GM06990 (cell line): ENCODE results near the gene PHC2.

Experiments
- DNase-seq: peaks from one replicate; pipeline ENCODE4 v3.0.0-alpha.2; 2011; ENCODE audit not compliant: insufficient read length; ENCODE audit errors: extremely low read depth
- H3K27me3 ChIP-seq: replicated peaks from 2 replicates; pipeline ENCODE4 v1.6.0; 2011; ENCODE audit warnings: low read length; ENCODE audit not compliant: control insufficient read depth, insufficient read depth
- H3K36me3 ChIP-seq: 2 replicates; pipeline ENCODE4 v1.5.1; 2011; ENCODE audit warnings: low read length; ENCODE audit not compliant: control insufficient read depth, insufficient read depth
- H3K4me3 ChIP-seq: replicated peaks from 2 replicates; pipeline ENCODE4 v1.5.1; 2011; ENCODE audit warnings: low read depth, mild to moderate bottlenecking, control low read depth, low read length
- TF ChIP-seq, protein P1 (sequence below): IDR thresholded peaks from 2 replicates; pipeline ENCODE4 v1.5.1; 2011; ENCODE audit warnings: low read length, control low read depth, mild to moderate bottlenecking, inconsistent platforms; ENCODE audit not compliant: insufficient read depth, poor library complexity, severe bottlenecking

The PHC2 gene

DNA sequence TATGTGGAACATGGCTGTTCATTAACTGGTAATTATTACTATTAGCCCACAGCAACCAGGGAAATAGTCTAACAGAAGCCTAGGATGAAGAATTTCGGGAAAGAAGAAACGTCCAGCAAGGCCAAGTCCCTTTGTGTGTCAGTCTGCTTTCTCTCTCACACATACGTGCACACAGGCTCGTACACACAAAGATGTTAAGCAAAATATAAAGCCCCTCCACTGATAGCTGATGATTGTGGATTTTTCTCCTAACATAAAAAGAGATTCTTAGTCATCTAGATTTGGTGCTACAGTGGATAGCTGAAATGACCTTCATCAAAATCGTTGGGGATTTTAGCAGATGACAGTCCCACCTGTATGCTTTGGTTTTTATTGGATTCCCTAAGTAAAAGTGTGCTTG is 67.9 kb downstream of the PHC2 start:
- H3K36me3 ChIP-seq = no peaks in the 10 kb centered on the region
- no peak overlapping the region for H3K4me3 ChIP-seq
- DNase-seq = no peak
- no peaks in the 10 kb centered on the region for H3K27me3 ChIP-seq
- TF ChIP-seq, protein P1, sequence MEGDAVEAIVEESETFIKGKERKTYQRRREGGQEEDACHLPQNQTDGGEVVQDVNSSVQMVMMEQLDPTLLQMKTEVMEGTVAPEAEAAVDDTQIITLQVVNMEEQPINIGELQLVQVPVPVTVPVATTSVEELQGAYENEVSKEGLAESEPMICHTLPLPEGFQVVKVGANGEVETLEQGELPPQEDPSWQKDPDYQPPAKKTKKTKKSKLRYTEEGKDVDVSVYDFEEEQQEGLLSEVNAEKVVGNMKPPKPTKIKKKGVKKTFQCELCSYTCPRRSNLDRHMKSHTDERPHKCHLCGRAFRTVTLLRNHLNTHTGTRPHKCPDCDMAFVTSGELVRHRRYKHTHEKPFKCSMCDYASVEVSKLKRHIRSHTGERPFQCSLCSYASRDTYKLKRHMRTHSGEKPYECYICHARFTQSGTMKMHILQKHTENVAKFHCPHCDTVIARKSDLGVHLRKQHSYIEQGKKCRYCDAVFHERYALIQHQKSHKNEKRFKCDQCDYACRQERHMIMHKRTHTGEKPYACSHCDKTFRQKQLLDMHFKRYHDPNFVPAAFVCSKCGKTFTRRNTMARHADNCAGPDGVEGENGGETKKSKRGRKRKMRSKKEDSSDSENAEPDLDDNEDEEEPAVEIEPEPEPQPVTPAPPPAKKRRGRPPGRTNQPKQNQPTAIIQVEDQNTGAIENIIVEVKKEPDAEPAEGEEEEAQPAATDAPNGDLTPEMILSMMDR = no peak

DNA sequence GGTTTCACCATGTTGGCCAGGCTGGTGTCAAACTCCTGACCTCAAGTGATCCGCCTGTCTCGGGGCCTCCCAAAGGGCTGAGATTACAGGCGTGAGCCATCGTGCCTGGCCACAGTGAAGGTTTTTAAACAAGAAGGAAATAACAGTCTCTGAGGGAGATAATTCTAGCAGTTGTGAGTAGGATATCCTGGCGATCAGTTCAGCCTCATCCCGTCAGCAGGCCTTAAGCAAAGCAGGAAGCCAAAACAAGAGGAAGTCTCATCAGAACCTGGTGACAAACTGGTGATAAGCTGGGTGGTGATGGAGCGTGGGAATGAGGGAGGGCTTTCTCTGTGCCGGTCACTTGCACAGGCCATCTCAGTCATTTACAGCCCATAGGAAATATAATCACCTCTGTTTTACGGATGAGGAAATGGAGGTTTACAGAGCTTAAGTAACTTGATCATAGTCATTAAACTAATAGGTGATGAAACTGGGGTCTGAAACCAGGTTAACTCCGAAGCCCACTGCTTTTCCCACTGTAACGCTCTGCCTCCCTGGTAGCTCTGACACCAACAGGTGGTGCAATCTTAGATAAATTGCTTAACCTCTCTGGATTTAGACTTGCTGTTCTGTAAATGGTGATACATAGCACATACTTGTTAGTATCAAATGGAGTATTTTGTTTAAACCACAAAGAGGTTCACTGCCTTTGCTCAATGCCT is 69.2 kb downstream of the PHC2 start:
- TF ChIP-seq, protein P1 = peak; percentile 12
- H3K27me3 ChIP-seq = no peaks in the 10 kb centered on the region

DNA sequence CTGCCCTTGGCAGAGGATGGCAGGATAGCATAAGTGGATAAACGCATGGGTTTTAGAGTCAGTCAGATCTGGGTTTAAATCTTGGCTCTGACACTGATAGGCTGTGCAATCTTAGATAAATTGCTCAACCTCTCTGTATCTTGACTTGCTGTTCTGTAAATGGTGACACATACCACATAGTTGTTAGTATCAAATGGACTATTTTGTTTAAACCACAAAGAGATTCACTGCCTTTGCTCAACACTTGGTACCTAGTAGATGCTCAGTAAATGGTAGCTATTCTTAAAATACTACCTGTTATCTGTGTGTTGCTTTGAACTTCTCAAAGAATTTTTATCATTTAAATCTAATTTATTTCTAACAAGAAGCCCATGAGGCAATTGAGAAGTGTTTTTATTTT is 70.5 kb downstream of the PHC2 start:
- no peaks in the 10 kb centered on the region for H3K27me3 ChIP-seq
- H3K4me3 ChIP-seq = no peak overlapping the region
- no peaks in the 10 kb centered on the region for H3K36me3 ChIP-seq
- DNase-seq = no peak
- TF ChIP-seq, protein P1 = no peak

More for the DNA sequence above, 69.2 kb downstream of the PHC2 start:
- Histone ChIP-seq H3K36me3 (no peaks in the 10 kb centered on the region), H3K4me3 (no peak overlapping the region)
- no peak for DNase-seq

DNA sequence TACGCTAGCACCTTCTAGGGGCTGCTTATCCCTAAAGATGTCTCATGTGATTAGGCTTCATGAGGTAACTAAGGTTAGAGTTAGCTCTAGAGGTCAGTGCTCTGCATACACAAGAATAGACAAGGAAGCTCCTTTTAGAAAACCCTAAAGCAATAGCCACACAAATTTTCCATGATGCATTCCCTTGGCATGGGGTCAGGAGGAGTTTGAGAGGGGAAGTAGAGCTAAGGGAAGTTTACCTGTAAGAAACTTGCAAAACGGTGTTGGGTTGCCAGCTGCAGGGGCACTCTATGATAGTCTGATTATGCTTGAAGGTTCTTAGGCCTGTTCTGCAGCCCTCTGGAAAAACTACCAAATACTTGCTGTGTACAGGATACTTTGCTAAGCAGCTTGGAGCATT is 71.0 kb downstream of the PHC2 start:
- Histone ChIP-seq H3K36me3 (no peaks in the 10 kb centered on the region), H3K27me3 (no peaks in the 10 kb centered on the region), H3K4me3 (no peak overlapping the region)
- DNase-seq = no peak
- TF ChIP-seq, protein P1 = no peak

DNA sequence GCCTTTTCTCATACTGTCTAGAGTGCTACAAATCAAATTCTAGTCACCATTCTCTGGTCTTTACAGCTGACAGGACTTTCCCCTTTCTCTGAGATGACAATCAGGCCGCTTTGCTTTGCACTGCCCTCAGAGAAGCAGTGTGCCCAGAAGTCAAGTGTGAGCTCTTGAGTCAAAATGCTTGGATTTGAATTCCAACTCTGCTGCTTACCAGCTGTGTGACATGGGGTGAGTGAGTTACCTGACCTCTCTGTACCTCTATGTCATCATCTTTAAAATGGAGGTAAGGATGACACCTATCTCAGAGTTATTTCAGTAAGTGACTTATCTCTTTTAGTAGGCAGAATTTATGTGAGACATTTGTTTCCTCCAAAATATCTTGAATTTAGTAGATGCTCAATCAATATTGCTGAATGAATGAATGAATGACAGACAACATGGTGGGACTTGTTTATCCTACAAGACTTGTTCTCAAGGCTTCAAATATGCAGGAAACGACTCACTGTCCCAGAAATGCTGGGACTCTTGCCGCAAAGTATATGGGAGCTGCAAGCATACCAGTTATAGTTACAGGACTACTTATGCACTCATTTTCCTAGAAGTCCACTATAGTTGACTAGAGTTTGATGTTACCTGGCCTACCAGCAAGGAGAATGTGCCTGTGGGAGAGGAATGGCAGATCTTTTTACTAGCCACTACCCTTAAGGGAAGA is 71.9 kb downstream of the PHC2 start:
- TF ChIP-seq, protein P1 = no peak
- Histone ChIP-seq H3K36me3 (no peaks in the 10 kb centered on the region), H3K27me3 (no peaks in the 10 kb centered on the region), H3K4me3 (no peak overlapping the region)
- DNase-seq = no peak
